Hepatocyte (in vitro differentiated cells): ENCODE measurements around the gene PAXIP1. TPM values are rescaled to one million over a fixed set of nuclear protein-coding genes. Genes with fewer than 3 reads are reported as not detected.

Experiments used
- DNase-seq: peaks from one replicate; pipeline ENCODE4 v3.0.0-alpha.2; 2016; ENCODE audit warnings: low spot score
- H2AFZ ChIP-seq: fragments of 200-600 bp; sonication (generic); 2 replicates; pipeline ENCODE4 v1.6.0; 2016; ENCODE audit warnings: antibody characterized with exemption, mild to moderate bottlenecking
- H3K27ac ChIP-seq: fragments of 200-600 bp; sonication (generic); 2 replicates; pipeline ENCODE4 v1.5.1; 2016; ENCODE audit warnings: mild to moderate bottlenecking
- H3K27me3 ChIP-seq: fragments of 200-600 bp; sonication (generic); 2 replicates; pipeline ENCODE4 v1.6.1; 2016
- H3K36me3 ChIP-seq: fragments of 200-600 bp; sonication (generic); replicated peaks from 2 replicates; pipeline ENCODE4 v1.5.1; 2016; ENCODE audit warnings: low read depth; ENCODE audit not compliant: insufficient read depth
- H3K4me1 ChIP-seq: fragments of 200-600 bp; sonication (generic); 2 replicates; pipeline ENCODE4 v1.5.1; 2016; ENCODE audit warnings: mild to moderate bottlenecking, moderate library complexity; ENCODE audit not compliant: insufficient read depth
- H3K4me2 ChIP-seq: fragments of 200-600 bp; sonication (generic); 2 replicates; pipeline ENCODE4 v1.6.0; 2016
- H3K4me3 ChIP-seq: fragments of 200-600 bp; sonication (generic); 2 replicates; pipeline ENCODE4 v1.5.1; 2016; ENCODE audit warnings: mild to moderate bottlenecking
- H3K79me2 ChIP-seq: fragments of 200-600 bp; sonication (generic); 2 replicates; pipeline ENCODE4 v1.6.0; 2017; ENCODE audit warnings: mild to moderate bottlenecking
- H3K9me2 ChIP-seq: fragments of 200-600 bp; sonication (generic); replicated peaks from 2 replicates; pipeline ENCODE4 v1.6.0; 2017; ENCODE audit warnings: mild to moderate bottlenecking; ENCODE audit not compliant: insufficient read depth
- H3K9me3 ChIP-seq: fragments of 200-600 bp; sonication (generic); 2 replicates; pipeline ENCODE4 v1.5.1; 2016; ENCODE audit warnings: low read depth, mild to moderate bottlenecking
- H4K20me1 ChIP-seq: fragments of 200-600 bp; sonication (generic); 2 replicates; pipeline ENCODE4 v1.6.0; 2016; ENCODE audit warnings: mild to moderate bottlenecking; ENCODE audit not compliant: insufficient read depth, poor library complexity, severe bottlenecking
- CTCF ChIP-seq: fragments of 200-600 bp; sonication (generic); IDR thresholded peaks from 2 replicates; pipeline ENCODE4 v1.5.1; 2016; ENCODE audit warnings: antibody characterized with exemption, mild to moderate bottlenecking; ENCODE audit not compliant: poor library complexity
- EZH2 ChIP-seq: fragments of 200-600 bp; sonication (generic); IDR thresholded peaks from 2 replicates; pipeline ENCODE4 v1.6.1; 2016; ENCODE audit warnings: antibody characterized with exemption, mild to moderate bottlenecking, borderline replicate concordance
- EZH2phosphoT487 ChIP-seq: fragments of 200-600 bp; sonication (generic); IDR thresholded peaks from one replicate; pipeline ENCODE4 v1.6.1; 2018; ENCODE audit warnings: antibody characterized with exemption, mild to moderate bottlenecking, low read depth, moderate library complexity; ENCODE audit not compliant: unreplicated experiment, severe bottlenecking
- WGBS: methylation state at CpG from one replicate; pipeline ENCODE4 v1.1.6; 2016; ENCODE audit warnings: low lambda C conversion rate; ENCODE audit errors: missing lambda C conversion rate; 5-methylcytosine and 5-hydroxymethylcytosine counted together
- polyA plus RNA-seq: library from polyadenylated mRNA; unstranded; fragments of >200 nt; fragmentation: Nextera tagmentation; extraction: Ambion mirVana; gene quantifications from 2 replicates; pipeline ENCODE4 v1.2.1, GENCODE V29; 2016
- total RNA-seq: library from RNA; depleted of rRNA; stranded (reverse); fragments of >200 nt; gene quantifications from 2 replicates; pipeline ENCODE4 v1.2.3, GENCODE V29; 2014

Gene PAXIP1
- total and polyA plus RNA-seq, 2 experiments from 2014 or later = 4.5 to 12.2 TPM

DNA sequence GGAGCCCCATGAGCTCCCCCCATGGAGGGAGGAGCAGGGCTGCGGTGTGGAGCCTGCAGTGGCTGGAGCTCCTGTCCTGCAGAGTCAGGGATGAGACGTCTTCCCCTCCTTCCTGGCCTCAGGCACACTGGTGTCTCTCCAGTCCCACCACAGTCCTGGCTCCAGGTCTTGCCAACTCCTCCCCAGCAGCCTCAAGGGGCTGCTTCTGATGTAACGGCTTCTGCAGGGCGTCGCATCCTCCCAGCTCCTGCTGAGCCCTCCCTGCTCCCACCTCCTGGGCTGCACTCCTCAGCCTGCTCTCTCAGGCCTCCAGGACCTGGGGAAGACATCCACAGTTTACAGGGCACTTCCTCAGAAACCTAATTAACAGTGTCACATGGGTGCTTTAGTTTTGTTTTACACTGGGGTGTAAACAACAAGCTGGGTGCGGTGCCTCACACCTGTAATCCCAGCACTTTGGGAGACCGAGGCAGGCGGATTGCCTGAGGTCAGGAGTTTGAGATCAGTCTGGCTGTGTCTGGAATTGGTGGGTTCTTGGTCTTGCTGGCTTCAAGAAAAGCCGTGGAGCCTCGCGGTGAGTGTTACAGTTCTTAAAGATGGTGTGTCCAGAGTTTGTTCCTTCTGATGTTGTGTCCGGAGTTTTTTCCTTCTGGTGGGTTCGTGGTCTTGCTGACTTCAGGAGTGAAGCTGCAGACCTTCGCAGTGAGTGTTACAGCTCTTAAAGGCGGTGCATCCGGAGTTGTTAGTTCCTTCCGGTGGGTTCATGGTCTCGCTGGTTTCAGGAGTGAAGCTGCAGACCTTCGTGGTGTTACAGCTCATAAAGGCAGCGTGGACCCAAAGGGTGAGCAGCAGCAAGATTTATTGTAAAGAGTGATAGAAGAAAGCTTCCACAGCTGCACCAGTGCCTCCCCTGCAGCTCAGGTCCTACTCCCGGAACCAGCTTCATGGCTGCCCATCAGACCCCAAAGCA lies 95.0 kb downstream of the PAXIP1 start:
- H3K79me2 ChIP-seq = no peaks in the 10 kb centered on the region
- TF ChIP-seq EZH2phosphoT487 (no peak), CTCF (no peak), EZH2 (no peak)
- H3K9me2 ChIP-seq = no peaks in the 10 kb centered on the region
- 85% methylated on average over 21 of the region's 21 CpGs for WGBS
- H3K27me3 ChIP-seq = no peaks in the 10 kb centered on the region
- no peak overlapping the region for H3K4me3 ChIP-seq
- no peaks in the 10 kb centered on the region for H3K9me3 ChIP-seq
- H3K4me1 ChIP-seq = no peaks in the 10 kb centered on the region
- no peaks in the 10 kb centered on the region for H3K36me3 ChIP-seq
- no peaks in the 10 kb centered on the region for H4K20me1 ChIP-seq
- DNase-seq = no peak
- H3K27ac ChIP-seq = no peak overlapping the region
- no peak overlapping the region for H2AFZ ChIP-seq
- H3K4me2 ChIP-seq = no peak overlapping the region

GRCh38 chr7:154906736-154907355 lies 96.1 kb downstream of the PAXIP1 start:
- Histone ChIP-seq H3K4me3 (no peak overlapping the region), H3K9me3 (no peaks in the 10 kb centered on the region), H3K9me2 (no peaks in the 10 kb centered on the region), H4K20me1 (no peaks in the 10 kb centered on the region), H3K27ac (no peak overlapping the region), H3K4me2 (no peak overlapping the region), H3K4me1 (no peaks in the 10 kb centered on the region), H3K27me3 (no peaks in the 10 kb centered on the region), H3K36me3 (no peaks in the 10 kb centered on the region), H3K79me2 (no peaks in the 10 kb centered on the region), H2AFZ (no peak overlapping the region)
- DNase-seq = no peak
- TF ChIP-seq EZH2 (no peak), EZH2phosphoT487 (no peak), CTCF (no peak)
- WGBS = 91% methylated on average over 36 of the region's 41 CpGs

GRCh38 chr7:154906201-154906600 lies 96.7 kb downstream of the PAXIP1 start:
- no peak overlapping the region for H3K4me3 ChIP-seq
- H3K36me3 ChIP-seq = no peaks in the 10 kb centered on the region
- H3K4me1 ChIP-seq = no peaks in the 10 kb centered on the region
- no peak for TF ChIP-seq CTCF
- no peak for TF ChIP-seq EZH2phosphoT487
- no peaks in the 10 kb centered on the region for H3K9me3 ChIP-seq
- H3K27me3 ChIP-seq = no peaks in the 10 kb centered on the region
- WGBS = 100% methylated on average over 6 of the region's 7 CpGs
- no peak overlapping the region for H3K27ac ChIP-seq
- H3K9me2 ChIP-seq = no peaks in the 10 kb centered on the region
- no peaks in the 10 kb centered on the region for H4K20me1 ChIP-seq
- no peak overlapping the region for H3K4me2 ChIP-seq
- no peak overlapping the region for H2AFZ ChIP-seq
- no peak for DNase-seq
- no peaks in the 10 kb centered on the region for H3K79me2 ChIP-seq
